ENCODE data around the gene CAPN15. TPM values are rescaled to one million over a fixed set of nuclear protein-coding genes. Genes with fewer than 3 reads are reported as not detected.

CAPN15 gene
- total and polyA plus RNA-seq, 2 of the 4 experiments (the other 2 are of a cell fraction): 9.3 to 24.3 TPM

DNA sequence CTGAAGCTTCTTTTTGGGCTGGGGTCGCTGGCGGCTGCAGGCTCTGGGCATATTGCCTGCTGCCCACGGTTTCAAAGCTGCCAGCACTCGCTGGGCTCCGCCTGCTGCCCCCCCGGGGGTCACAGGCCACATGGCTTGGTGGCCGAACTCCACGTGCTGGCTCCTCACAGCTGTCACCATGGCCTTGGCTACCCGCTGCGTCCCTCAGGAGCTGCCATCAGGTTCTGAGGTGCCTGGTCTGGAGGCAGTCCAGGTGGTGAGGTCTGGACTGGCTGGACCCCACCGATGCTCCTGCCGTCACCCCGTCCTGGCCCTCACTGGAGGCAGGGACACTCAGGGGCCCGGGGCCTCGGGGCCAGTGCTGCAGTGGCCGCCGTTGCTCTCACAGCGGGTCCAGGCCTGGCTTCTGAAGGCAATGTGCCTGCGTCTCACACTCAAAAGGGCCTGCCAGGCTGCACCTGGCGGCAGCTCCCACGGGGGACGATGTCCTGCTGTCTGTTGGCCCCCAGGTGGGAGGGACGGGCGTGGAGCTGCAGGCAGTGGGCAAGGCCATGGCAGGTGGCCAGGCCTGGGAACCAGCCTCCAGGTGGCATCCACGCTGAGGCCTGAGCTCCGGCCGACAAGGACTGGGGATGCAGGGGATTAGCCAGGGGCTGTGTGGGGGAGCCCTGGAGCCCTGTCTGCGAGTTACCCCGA is 13.3 kb downstream of the CAPN15 start (continued):
- TF ChIP-seq, protein P1, sequence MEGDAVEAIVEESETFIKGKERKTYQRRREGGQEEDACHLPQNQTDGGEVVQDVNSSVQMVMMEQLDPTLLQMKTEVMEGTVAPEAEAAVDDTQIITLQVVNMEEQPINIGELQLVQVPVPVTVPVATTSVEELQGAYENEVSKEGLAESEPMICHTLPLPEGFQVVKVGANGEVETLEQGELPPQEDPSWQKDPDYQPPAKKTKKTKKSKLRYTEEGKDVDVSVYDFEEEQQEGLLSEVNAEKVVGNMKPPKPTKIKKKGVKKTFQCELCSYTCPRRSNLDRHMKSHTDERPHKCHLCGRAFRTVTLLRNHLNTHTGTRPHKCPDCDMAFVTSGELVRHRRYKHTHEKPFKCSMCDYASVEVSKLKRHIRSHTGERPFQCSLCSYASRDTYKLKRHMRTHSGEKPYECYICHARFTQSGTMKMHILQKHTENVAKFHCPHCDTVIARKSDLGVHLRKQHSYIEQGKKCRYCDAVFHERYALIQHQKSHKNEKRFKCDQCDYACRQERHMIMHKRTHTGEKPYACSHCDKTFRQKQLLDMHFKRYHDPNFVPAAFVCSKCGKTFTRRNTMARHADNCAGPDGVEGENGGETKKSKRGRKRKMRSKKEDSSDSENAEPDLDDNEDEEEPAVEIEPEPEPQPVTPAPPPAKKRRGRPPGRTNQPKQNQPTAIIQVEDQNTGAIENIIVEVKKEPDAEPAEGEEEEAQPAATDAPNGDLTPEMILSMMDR (conservative IDR thresholded peaks at IDR 0.05; ENCODE audit: low read depth, low read length): no peak
- TF ChIP-seq RAD21 (IDR thresholded peaks at IDR 0.05; ENCODE audit: low read length): no peak
- no peak for TF ChIP-seq MAZ (IDR thresholded peaks at IDR 0.05; ENCODE audit: borderline replicate concordance, low read depth, low read length)
- no peak for TF ChIP-seq CEBPB (IDR thresholded peaks at IDR 0.05; ENCODE audit: low read depth, low read length)

Data from IMR-90 (cell line).